ENCODE data around the gene NFIX.

DNA sequence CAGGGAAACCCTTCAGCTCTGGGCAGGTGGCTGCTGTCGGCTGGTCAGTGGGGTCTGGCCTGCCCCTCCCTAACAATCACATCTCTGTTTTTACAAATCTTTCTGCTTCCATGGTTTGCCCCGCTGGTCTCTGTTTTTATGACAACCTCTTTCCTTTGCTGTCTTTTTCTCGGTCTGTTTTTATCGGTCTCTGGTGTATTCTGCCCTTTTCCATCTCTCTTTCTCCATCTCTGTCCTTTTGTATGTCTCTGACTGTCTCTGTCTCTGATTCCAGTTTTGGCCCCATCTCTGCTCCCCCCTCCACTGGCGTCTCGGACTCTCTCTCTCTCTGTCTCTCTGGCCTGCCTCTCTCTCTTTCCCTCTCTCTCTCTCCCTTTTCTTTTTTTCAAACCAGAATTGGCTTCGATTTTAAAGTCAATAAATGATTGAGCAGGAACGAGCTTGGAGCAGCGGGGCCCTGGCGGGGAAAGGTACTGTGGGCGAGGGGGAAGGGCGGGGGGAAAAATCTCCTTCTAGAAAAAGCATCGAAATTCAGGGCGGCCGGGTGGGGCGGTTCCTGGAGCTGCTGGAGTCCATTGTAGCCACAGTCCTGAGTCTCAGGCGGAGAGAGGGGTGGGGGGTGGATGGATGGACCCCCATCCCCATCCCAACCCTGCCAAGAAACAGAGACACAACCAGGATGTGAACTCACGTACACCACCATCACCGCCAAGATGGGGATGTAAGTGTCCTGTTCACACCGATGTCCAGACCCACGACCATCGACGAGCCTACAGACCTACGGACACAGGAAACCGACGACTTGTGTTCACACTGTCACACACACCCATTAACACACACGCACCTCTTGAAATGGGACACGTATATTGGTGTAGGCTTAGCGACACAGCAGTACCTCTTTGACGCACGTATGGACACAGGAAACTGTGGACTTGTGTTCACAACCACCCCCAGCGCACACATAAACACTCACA lies 3.0 kb downstream of the NFIX start:
- TF ChIP-seq ZFX (CRISPR knock-in tag; IDR thresholded peaks at IDR 0.05; ENCODE audit: low read depth) (no peak), ATF1 (CRISPR knock-in tag; IDR thresholded peaks at IDR 0.05) (no peak), SP2 (CRISPR knock-in tag; IDR thresholded peaks at IDR 0.05) (no peak), ZNF256 (CRISPR knock-in tag; conservative IDR thresholded peaks at IDR 0.05) (no peak), CBX5 (CRISPR knock-in tag; IDR thresholded peaks at IDR 0.05; ENCODE audit: borderline replicate concordance) (no peak)
- TF ChIP-seq, protein P1, sequence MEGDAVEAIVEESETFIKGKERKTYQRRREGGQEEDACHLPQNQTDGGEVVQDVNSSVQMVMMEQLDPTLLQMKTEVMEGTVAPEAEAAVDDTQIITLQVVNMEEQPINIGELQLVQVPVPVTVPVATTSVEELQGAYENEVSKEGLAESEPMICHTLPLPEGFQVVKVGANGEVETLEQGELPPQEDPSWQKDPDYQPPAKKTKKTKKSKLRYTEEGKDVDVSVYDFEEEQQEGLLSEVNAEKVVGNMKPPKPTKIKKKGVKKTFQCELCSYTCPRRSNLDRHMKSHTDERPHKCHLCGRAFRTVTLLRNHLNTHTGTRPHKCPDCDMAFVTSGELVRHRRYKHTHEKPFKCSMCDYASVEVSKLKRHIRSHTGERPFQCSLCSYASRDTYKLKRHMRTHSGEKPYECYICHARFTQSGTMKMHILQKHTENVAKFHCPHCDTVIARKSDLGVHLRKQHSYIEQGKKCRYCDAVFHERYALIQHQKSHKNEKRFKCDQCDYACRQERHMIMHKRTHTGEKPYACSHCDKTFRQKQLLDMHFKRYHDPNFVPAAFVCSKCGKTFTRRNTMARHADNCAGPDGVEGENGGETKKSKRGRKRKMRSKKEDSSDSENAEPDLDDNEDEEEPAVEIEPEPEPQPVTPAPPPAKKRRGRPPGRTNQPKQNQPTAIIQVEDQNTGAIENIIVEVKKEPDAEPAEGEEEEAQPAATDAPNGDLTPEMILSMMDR (CRISPR knock-in tag; IDR thresholded peaks at IDR 0.05), result no peak
